Measurements from ENCODE around the gene NKRF.

Gene NKRF

GRCh38 chrX:119607018-119607389, 780 bp upstream of the NKRF start:
- Histone ChIP-seq H3K27me3 (ENCODE audit: insufficient read depth, low read length) (peaks cover 27% of the 10 kb centered on the region), H3K9ac (ENCODE audit: low read depth, low read length) (no peak overlapping the region), H3K9me3 (ENCODE audit: insufficient read depth, low read depth, low read length) (no peaks in the 10 kb centered on the region), H3K4me1 (ENCODE audit: insufficient read depth, low read length) (no peaks in the 10 kb centered on the region), H3K27ac (ENCODE audit: low read depth, low read length) (no peak overlapping the region), H3K36me3 (ENCODE audit: insufficient read depth, low read length) (no peaks in the 10 kb centered on the region; the same call in 1 of the 2 replicates), H3K4me3 (ENCODE audit: low read length) (peak overlapping the region; percentile 96; the same call in 1 of the 2 replicates)
- 80% methylated on average over 3 of the region's 7 CpGs for WGBS

GRCh38 chrX:119605464-119606279, 552 bp downstream of the NKRF start:
- H3K9ac ChIP-seq (ENCODE audit: low read depth, low read length) = peak overlapping the region; percentile 95
- peak overlapping the region; percentile 96 for H3K4me3 ChIP-seq (ENCODE audit: low read length)
- H3K27ac ChIP-seq (ENCODE audit: low read depth, low read length) = peak overlapping the region; percentile 65; the same call in 1 of the 2 replicates
- no peaks in the 10 kb centered on the region for H3K9me3 ChIP-seq (ENCODE audit: insufficient read depth, low read depth, low read length)
- peaks cover 27% of the 10 kb centered on the region for H3K27me3 ChIP-seq (ENCODE audit: insufficient read depth, low read length)
- 1% methylated on average over 68 of the region's 68 CpGs for WGBS
- no peaks in the 10 kb centered on the region for H3K4me1 ChIP-seq (ENCODE audit: insufficient read depth, low read length)
- no peaks in the 10 kb centered on the region; the same call in 1 of the 2 replicates for H3K36me3 ChIP-seq (ENCODE audit: insufficient read depth, low read length)

GRCh38 chrX:119604766-119605463, 1.3 kb downstream of the NKRF start:
- Histone ChIP-seq H3K36me3 (ENCODE audit: insufficient read depth, low read length) (no peaks in the 10 kb centered on the region; the same call in 1 of the 2 replicates), H3K4me1 (ENCODE audit: insufficient read depth, low read length) (no peaks in the 10 kb centered on the region), H3K9me3 (ENCODE audit: insufficient read depth, low read depth, low read length) (no peaks in the 10 kb centered on the region), H3K27me3 (ENCODE audit: insufficient read depth, low read length) (peaks cover 27% of the 10 kb centered on the region), H3K4me3 (ENCODE audit: low read length) (peak overlapping the region; percentile 96), H3K27ac (ENCODE audit: low read depth, low read length) (no peak overlapping the region), H3K9ac (ENCODE audit: low read depth, low read length) (peak overlapping the region; percentile 50; the same call in 1 of the 2 replicates)
- 19% methylated on average over 15 of the region's 17 CpGs for WGBS

GRCh38 chrX:119602701-119603255, 3.4 kb downstream of the NKRF start:
- H3K4me3 ChIP-seq (ENCODE audit: low read length) = no peak overlapping the region
- no peak overlapping the region for H3K9ac ChIP-seq (ENCODE audit: low read depth, low read length)
- no peak overlapping the region for H3K27ac ChIP-seq (ENCODE audit: low read depth, low read length)
- 87% methylated on average over 9 of the region's 9 CpGs for WGBS
- no peaks in the 10 kb centered on the region for H3K4me1 ChIP-seq (ENCODE audit: insufficient read depth, low read length)
- no peaks in the 10 kb centered on the region; the same call in 1 of the 2 replicates for H3K36me3 ChIP-seq (ENCODE audit: insufficient read depth, low read length)
- peaks cover 21% of the 10 kb centered on the region for H3K27me3 ChIP-seq (ENCODE audit: insufficient read depth, low read length)
- no peaks in the 10 kb centered on the region for H3K9me3 ChIP-seq (ENCODE audit: insufficient read depth, low read depth, low read length)

- no peak overlapping the region for H3K27ac ChIP-seq (ENCODE audit: low read depth, low read length)
- H3K9me3 ChIP-seq (ENCODE audit: insufficient read depth, low read depth, low read length) = no peaks in the 10 kb centered on the region
- H3K36me3 ChIP-seq (ENCODE audit: insufficient read depth, low read length) = peaks cover 48% of the 10 kb centered on the region
- H3K27me3 ChIP-seq (ENCODE audit: insufficient read depth, low read length) = no peaks in the 10 kb centered on the region
- 93% methylated on average over 5 of the region's 5 CpGs for WGBS
- no peak overlapping the region for H3K4me3 ChIP-seq (ENCODE audit: low read length)
- no peaks in the 10 kb centered on the region for H3K4me1 ChIP-seq (ENCODE audit: insufficient read depth, low read length)
- no peak overlapping the region for H3K9ac ChIP-seq (ENCODE audit: low read depth, low read length)
These were observed 16.4 kb downstream of the NKRF start for GRCh38 chrX:119589810-119590209.

- Histone ChIP-seq H3K4me1 (ENCODE audit: insufficient read depth, low read length) (no peaks in the 10 kb centered on the region), H3K27me3 (ENCODE audit: insufficient read depth, low read length) (no peaks in the 10 kb centered on the region), H3K4me3 (ENCODE audit: low read length) (no peak overlapping the region), H3K36me3 (ENCODE audit: insufficient read depth, low read length) (peaks cover 12% of the 10 kb centered on the region; the same call in 1 of the 2 replicates), H3K27ac (ENCODE audit: low read depth, low read length) (no peak overlapping the region), H3K9ac (ENCODE audit: low read depth, low read length) (no peak overlapping the region), H3K9me3 (ENCODE audit: insufficient read depth, low read depth, low read length) (no peaks in the 10 kb centered on the region)
- 87% methylated on average over 2 of the region's 2 CpGs for WGBS
These were observed 22.7 kb downstream of the NKRF start for GRCh38 chrX:119583431-119584059.

- H3K27ac ChIP-seq (ENCODE audit: low read depth, low read length) = no peak overlapping the region
These were observed 26.8 kb downstream of the NKRF start for GRCh38 chrX:119579414-119579813.

GRCh38 chrX:119574394-119575266, 31.6 kb downstream of the NKRF start, which contains the start of gene UBE2A:
Gene UBE2A (plus strand): TSS chrX:119574563. CDS start chrX:119574712, 149 bp downstream.
- Histone ChIP-seq H3K27ac (ENCODE audit: low read depth, low read length) (peak within 1 kb of the TSS; percentile 73), H3K9ac (ENCODE audit: low read depth, low read length) (peak within 1 kb of the TSS; percentile 87), H3K4me3 (ENCODE audit: low read length) (peak within 1 kb of the TSS; percentile 82), H3K36me3 (ENCODE audit: insufficient read depth, low read length) (peaks cover 14% of the 10 kb centered on the region; the same call in 1 of the 2 replicates), H3K4me1 (ENCODE audit: insufficient read depth, low read length) (no peaks in the 10 kb centered on the region), H3K9me3 (ENCODE audit: insufficient read depth, low read depth, low read length) (no peaks in the 10 kb centered on the region), H3K27me3 (ENCODE audit: insufficient read depth, low read length) (no peaks in the 10 kb centered on the region)
- WGBS = under 1% methylated on average over 86 of the region's 86 CpGs

More at GRCh38 chrX:119579414-119579813, 26.8 kb downstream of the NKRF start:
- Histone ChIP-seq H3K9ac (ENCODE audit: low read depth, low read length) (no peak overlapping the region), H3K27me3 (ENCODE audit: insufficient read depth, low read length) (no peaks in the 10 kb centered on the region), H3K9me3 (ENCODE audit: insufficient read depth, low read depth, low read length) (no peaks in the 10 kb centered on the region), H3K4me3 (ENCODE audit: low read length) (no peak overlapping the region), H3K36me3 (ENCODE audit: insufficient read depth, low read length) (peaks cover 22% of the 10 kb centered on the region; the same call in 1 of the 2 replicates), H3K4me1 (ENCODE audit: insufficient read depth, low read length) (no peaks in the 10 kb centered on the region)

- WGBS = 1% methylated on average over 27 of the region's 30 CpGs
- no peak overlapping the region for H3K27ac ChIP-seq (ENCODE audit: low read depth, low read length)
These were observed 32.3 kb downstream of the NKRF start for GRCh38 chrX:119573840-119574393.

GRCh38 chrX:119573222-119573621, 33.0 kb downstream of the NKRF start:
- H3K9ac ChIP-seq (ENCODE audit: low read depth, low read length) = 0 out of 2 replicates have a peak overlapping the region, but pooled peaks have one; percentile 14

More at GRCh38 chrX:119573840-119574393, 32.3 kb downstream of the NKRF start:
- Histone ChIP-seq H3K4me1 (ENCODE audit: insufficient read depth, low read length) (no peaks in the 10 kb centered on the region), H3K36me3 (ENCODE audit: insufficient read depth, low read length) (peaks cover 14% of the 10 kb centered on the region; the same call in 1 of the 2 replicates), H3K27me3 (ENCODE audit: insufficient read depth, low read length) (no peaks in the 10 kb centered on the region), H3K4me3 (ENCODE audit: low read length) (peak overlapping the region; percentile 82), H3K9me3 (ENCODE audit: insufficient read depth, low read depth, low read length) (no peaks in the 10 kb centered on the region), H3K9ac (ENCODE audit: low read depth, low read length) (peak overlapping the region; percentile 53; the same call in 1 of the 2 replicates)

More at GRCh38 chrX:119573222-119573621, 33.0 kb downstream of the NKRF start:
- H3K4me3 ChIP-seq (ENCODE audit: low read length) = peak overlapping the region; percentile 82
- H3K27me3 ChIP-seq (ENCODE audit: insufficient read depth, low read length) = no peaks in the 10 kb centered on the region
- H3K36me3 ChIP-seq (ENCODE audit: insufficient read depth, low read length) = peaks cover 14% of the 10 kb centered on the region; the same call in 1 of the 2 replicates
- 85% methylated on average over 3 of the region's 3 CpGs for WGBS
- H3K4me1 ChIP-seq (ENCODE audit: insufficient read depth, low read length) = no peaks in the 10 kb centered on the region
- H3K27ac ChIP-seq (ENCODE audit: low read depth, low read length) = no peak overlapping the region
- H3K9me3 ChIP-seq (ENCODE audit: insufficient read depth, low read depth, low read length) = no peaks in the 10 kb centered on the region
